GM21528 (cell line): ENCODE results near the gene HDHD2.

Source experiments
- ATAC-seq: cut with Tn5 transposase; IDR thresholded peaks from one replicate; pipeline ENCODE4 v1.9.1; 2021; ENCODE audit warnings: mild to moderate bottlenecking, moderate library complexity; ENCODE audit not compliant: unreplicated experiment, low FRiP score

The HDHD2 gene

DNA sequence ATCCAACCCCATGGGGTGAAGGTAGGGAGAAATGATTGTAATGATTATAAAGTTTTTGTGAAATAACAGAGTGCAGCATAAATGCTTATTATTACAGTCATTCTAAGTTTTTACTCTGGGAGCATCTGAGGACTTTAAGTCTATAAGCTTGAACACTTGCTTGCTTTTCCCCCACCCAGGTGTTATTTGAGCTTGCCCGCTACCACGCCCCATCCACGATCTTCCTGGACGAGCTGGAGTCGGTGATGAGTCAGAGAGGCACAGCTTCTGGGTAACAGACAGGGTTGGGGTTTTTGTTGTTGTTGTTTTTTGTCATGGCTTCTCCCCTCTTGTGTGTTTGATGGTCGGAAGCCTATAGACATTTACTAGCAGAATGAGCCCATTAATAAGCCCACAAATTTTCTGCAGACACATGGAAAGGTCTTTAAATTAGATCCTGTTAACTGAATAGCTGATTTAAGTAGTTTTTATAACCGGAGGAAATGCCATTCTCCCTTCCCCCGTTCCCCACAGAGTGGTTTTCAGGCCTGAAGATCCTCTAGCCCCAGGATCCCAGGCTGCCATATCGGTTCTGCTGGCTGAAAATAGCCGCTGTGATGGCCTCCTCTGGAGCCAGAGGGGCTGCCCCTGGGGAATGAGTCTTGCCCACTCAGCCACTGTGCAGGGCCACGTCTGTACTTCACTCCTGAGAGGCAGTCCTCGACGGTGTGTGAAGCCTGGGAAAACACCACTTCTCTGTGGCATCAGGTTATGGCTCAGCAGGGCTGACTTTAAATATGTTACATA is 75.0 kb downstream of the HDHD2 start:
- ATAC-seq: no peak

DNA sequence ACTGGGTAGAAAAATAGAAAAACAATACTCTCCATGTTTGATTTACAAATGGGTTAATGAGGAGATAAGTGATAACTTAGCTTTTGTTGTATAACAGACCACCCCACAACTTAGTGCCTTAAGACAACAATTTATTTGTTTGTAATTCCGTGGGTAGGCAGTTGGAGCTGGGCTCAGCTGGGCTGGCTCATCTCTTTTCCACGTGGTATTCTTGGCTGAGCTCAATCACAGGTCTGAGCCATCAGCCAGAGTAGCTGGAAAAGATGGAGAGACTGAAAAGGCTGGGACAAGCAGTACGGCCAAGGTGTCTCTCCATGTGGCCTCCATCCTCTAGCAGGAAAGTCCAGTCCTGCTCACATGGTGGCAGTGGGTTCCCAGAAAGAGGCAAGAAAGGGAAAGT is 82.7 kb downstream of the HDHD2 start:
- ATAC-seq: no peak

DNA sequence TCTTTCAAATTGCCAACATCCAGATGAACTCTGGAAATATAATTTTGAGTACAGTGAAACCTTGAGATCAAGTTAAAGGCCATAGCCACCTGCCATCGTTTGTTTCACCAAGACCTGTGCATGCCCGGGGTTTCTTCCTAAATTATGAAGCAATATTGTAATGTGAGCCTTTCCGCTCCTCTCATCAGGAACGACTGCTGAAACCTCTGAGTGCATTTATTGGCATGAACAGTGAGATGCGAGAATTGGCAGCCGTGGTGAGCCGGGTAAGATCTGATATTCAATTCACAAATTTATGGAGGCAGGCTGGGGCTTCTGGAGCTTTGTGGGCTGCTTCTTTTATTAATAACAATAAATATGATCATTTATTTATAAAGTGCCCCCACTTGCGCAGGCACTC is 87.2 kb downstream of the HDHD2 start:
- ATAC-seq: no peak

DNA sequence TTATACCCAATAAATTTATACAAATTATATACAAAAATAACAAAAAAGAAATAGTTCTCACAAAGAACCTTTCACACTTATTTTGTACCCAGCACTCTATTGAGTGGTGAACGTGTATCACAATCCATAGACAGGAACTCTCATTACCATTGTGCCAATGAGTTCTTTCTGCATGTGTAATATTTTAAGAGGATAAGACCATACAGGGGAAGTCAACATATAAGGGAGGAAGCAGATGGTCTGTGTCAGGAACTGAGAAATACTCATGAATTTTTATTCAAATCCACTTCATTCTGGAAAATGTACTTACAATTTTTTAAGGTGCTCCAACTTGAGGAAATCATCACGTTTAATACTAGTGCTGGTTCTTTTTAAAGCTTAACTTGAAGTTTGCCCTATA is 87.8 kb downstream of the HDHD2 start:
- no peak for ATAC-seq
